Measurements from ENCODE around the gene C10orf120. TPM values are rescaled to one million over a fixed set of nuclear protein-coding genes. Genes with fewer than 3 reads are reported as not detected.
A peak's percentile ranks its signal among the peaks of the same experiment; 100 is the strongest.

C10orf120 gene
- polyA plus RNA-seq, 1 experiment = not detected

- POLR2A ChIA-PET = no interaction called here
- CTCF ChIA-PET = interaction anchor here (0.6 kb wide), 1 partner anchor 408 kb away, joined by 3 read pairs; no protein-coding TSS in a partner anchor
Observed at GRCh38 chr10:122706947-122707346, 7.3 kb upstream of the C10orf120 start.

GRCh38 chr10:122706467-122706866 is 6.8 kb upstream of the C10orf120 start:
- DNase-seq (ENCODE audit: low read depth) = no peak
- no peaks in the 10 kb centered on the region for H3K36me3 ChIP-seq (ENCODE audit: control insufficient read depth, insufficient read depth, low read length)
- POLR2A ChIA-PET = no interaction called here
- TF ChIP-seq CTCF (IDR thresholded peaks at IDR 0.05; ENCODE audit: insufficient read depth, low read depth, low read length) = no peak
- no peaks in the 10 kb centered on the region for H3K27me3 ChIP-seq (ENCODE audit: control insufficient read depth, insufficient read depth, low read length)
- CTCF ChIA-PET = interaction anchor here (0.6 to 0.8 kb wide), 2 partner anchors 10 to 408 kb away, joined by 3 read pairs; no protein-coding TSS in a partner anchor
- H3K4me3 ChIP-seq (ENCODE audit: low read depth, low read length) = no peak overlapping the region

More at GRCh38 chr10:122706947-122707346, 7.3 kb upstream of the C10orf120 start:
- no peaks in the 10 kb centered on the region for H3K27me3 ChIP-seq (ENCODE audit: control insufficient read depth, insufficient read depth, low read length)
- no peak overlapping the region for H3K4me3 ChIP-seq (ENCODE audit: low read depth, low read length)
- H3K36me3 ChIP-seq (ENCODE audit: control insufficient read depth, insufficient read depth, low read length) = no peaks in the 10 kb centered on the region
- no peak for TF ChIP-seq CTCF (IDR thresholded peaks at IDR 0.05; ENCODE audit: insufficient read depth, low read depth, low read length)
- DNase-seq (ENCODE audit: low read depth) = no peak

GRCh38 chr10:122703483-122704448 is 4.1 kb upstream of the C10orf120 start:
- no peaks in the 10 kb centered on the region for H3K27me3 ChIP-seq (ENCODE audit: control insufficient read depth, insufficient read depth, low read length)
- CTCF ChIA-PET = interaction anchor here (0.6 to 2.8 kb wide), 11 partner anchors 8 to 1758 kb away, joined by 3 to 7 read pairs (median 3); no protein-coding TSS in a partner anchor
- H3K36me3 ChIP-seq (ENCODE audit: control insufficient read depth, insufficient read depth, low read length) = no peaks in the 10 kb centered on the region
- POLR2A ChIA-PET = no interaction called here
- no peak for DNase-seq (ENCODE audit: low read depth)
- TF ChIP-seq CTCF (IDR thresholded peaks at IDR 0.05; ENCODE audit: insufficient read depth, low read depth, low read length) = peak; percentile 84
- no peak overlapping the region for H3K4me3 ChIP-seq (ENCODE audit: low read depth, low read length)

GRCh38 chr10:122702275-122702674 is 2.6 kb upstream of the C10orf120 start:
- ChIA-PET POLR2A (no interaction called here), CTCF (no interaction called here)
- TF ChIP-seq CTCF (IDR thresholded peaks at IDR 0.05; ENCODE audit: insufficient read depth, low read depth, low read length) = no peak

GRCh38 chr10:122701652-122702051 is 2.0 kb upstream of the C10orf120 start:
- POLR2A ChIA-PET = no interaction called here
- no peaks in the 10 kb centered on the region for H3K27me3 ChIP-seq (ENCODE audit: control insufficient read depth, insufficient read depth, low read length)
- CTCF ChIA-PET = no interaction called here

More at GRCh38 chr10:122702275-122702674, 2.6 kb upstream of the C10orf120 start:
- no peak for DNase-seq (ENCODE audit: low read depth)
- Histone ChIP-seq H3K27me3 (ENCODE audit: control insufficient read depth, insufficient read depth, low read length) (no peaks in the 10 kb centered on the region), H3K4me3 (ENCODE audit: low read depth, low read length) (no peak overlapping the region), H3K36me3 (ENCODE audit: control insufficient read depth, insufficient read depth, low read length) (no peaks in the 10 kb centered on the region)

More at GRCh38 chr10:122701652-122702051, 2.0 kb upstream of the C10orf120 start:
- H3K36me3 ChIP-seq (ENCODE audit: control insufficient read depth, insufficient read depth, low read length) = no peaks in the 10 kb centered on the region
- no peak for DNase-seq (ENCODE audit: low read depth)
- H3K4me3 ChIP-seq (ENCODE audit: low read depth, low read length) = no peak overlapping the region
- TF ChIP-seq CTCF (IDR thresholded peaks at IDR 0.05; ENCODE audit: insufficient read depth, low read depth, low read length) = no peak

Data from BJ (cell line).